ENCODE measurements around the gene SGPP1.

DNA sequence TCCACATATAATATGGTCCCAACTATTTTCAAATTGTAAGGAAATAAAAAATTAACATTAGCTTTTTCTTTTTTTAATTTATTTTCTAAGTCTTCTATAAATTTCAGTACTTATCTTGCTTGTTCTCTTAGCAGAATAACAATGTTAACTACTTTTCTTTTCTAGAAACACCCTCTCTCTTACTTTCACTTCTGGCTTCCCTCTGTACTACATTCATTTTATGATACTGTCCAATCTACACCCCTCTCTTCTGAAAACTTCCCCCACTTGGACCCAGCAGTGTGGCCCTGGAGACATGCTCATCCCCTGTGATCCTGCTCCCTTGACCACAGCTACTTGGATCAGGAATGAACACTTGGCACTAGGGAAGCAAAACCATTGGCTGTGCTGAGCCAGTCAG is 15.7 kb downstream of the SGPP1 start:
- TF ChIP-seq, protein P1, sequence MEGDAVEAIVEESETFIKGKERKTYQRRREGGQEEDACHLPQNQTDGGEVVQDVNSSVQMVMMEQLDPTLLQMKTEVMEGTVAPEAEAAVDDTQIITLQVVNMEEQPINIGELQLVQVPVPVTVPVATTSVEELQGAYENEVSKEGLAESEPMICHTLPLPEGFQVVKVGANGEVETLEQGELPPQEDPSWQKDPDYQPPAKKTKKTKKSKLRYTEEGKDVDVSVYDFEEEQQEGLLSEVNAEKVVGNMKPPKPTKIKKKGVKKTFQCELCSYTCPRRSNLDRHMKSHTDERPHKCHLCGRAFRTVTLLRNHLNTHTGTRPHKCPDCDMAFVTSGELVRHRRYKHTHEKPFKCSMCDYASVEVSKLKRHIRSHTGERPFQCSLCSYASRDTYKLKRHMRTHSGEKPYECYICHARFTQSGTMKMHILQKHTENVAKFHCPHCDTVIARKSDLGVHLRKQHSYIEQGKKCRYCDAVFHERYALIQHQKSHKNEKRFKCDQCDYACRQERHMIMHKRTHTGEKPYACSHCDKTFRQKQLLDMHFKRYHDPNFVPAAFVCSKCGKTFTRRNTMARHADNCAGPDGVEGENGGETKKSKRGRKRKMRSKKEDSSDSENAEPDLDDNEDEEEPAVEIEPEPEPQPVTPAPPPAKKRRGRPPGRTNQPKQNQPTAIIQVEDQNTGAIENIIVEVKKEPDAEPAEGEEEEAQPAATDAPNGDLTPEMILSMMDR (conservative IDR thresholded peaks at IDR 0.05; ENCODE audit: low read length), result no peak
- TF ChIP-seq EZH2phosphoT487 (IDR thresholded peaks at IDR 0.05; ENCODE audit: borderline replicate concordance, low read depth, low read length), result no peak
